A673 (cell line): Measurements from ENCODE around the gene RPH3AL. TPM values are rescaled to one million over a fixed set of nuclear protein-coding genes. Genes with fewer than 3 reads are reported as not detected.
"Not testable (repeated sequence)": the region's sequence is repeated elsewhere in the genome, so short reads cannot be mapped to it uniquely, and the experiment has no call there.

ENCODE experiments used
- BruUV-seq: library from RNA; stranded (reverse); fragments of 400-500 nt; replicated peaks from 2 replicates; lab custom pipeline; 2021; lab: Mats Ljungman, UMichigan
- CTCF ChIA-PET: fragments of 300-600 bp; sonication (Branson Sonifier 250); formaldehyde crosslinking; loops from one replicate; lab custom pipeline; 2022; ENCODE audit warnings: antibody characterized with exemption; lab: Charles Lee
- POLR2A ChIA-PET: fragments of 300-600 bp; sonication (Branson Sonifier 250); formaldehyde crosslinking; loops from one replicate; lab custom pipeline; 2022; ENCODE audit warnings: antibody characterized with exemption; ENCODE audit not compliant: low non-redundant PET; lab: Charles Lee
- DNase-seq: peaks from one replicate; pipeline ENCODE4 v3.0.0-alpha.2; 2015; ENCODE audit warnings: low spot score
- H3K27ac ChIP-seq: fragments of 200-600 bp; sonication (generic); 2 replicates; pipeline ENCODE4 v1.5.1; 2016; ENCODE audit warnings: mixed run types, low read depth, mild to moderate bottlenecking, mixed read lengths, antibody characterized with exemption, low read length; ENCODE audit not compliant: poor library complexity, severe bottlenecking
- H3K27me3 ChIP-seq: fragments of 200-600 bp; sonication (generic); replicated peaks from 2 replicates; pipeline ENCODE4 v1.6.1; 2017; ENCODE audit warnings: mixed run types, low read depth, mild to moderate bottlenecking, mixed read lengths, antibody characterized with exemption, low read length; ENCODE audit not compliant: insufficient read depth, poor library complexity
- H3K36me3 ChIP-seq: fragments of 200-600 bp; sonication (generic); 2 replicates; pipeline ENCODE4 v1.6.1; 2016; ENCODE audit warnings: mixed run types, mild to moderate bottlenecking, mixed read lengths, antibody characterized with exemption, low read length; ENCODE audit not compliant: insufficient read depth, poor library complexity, severe bottlenecking
- H3K4me1 ChIP-seq: fragments of 200-600 bp; sonication (generic); 2 replicates; pipeline ENCODE4 v1.6.1; 2017; ENCODE audit warnings: mixed run types, mild to moderate bottlenecking, mixed read lengths, antibody characterized with exemption, low read length; ENCODE audit not compliant: insufficient read depth, poor library complexity, severe bottlenecking
- H3K4me3 ChIP-seq: fragments of 200-600 bp; sonication (generic); 2 replicates; pipeline ENCODE4 v1.5.1; 2016; ENCODE audit warnings: low read depth, mixed run types, mild to moderate bottlenecking, mixed read lengths, low read length; ENCODE audit not compliant: poor library complexity, severe bottlenecking
- H3K9me3 ChIP-seq: fragments of 200-600 bp; sonication (generic); 2 replicates; pipeline ENCODE4 v1.6.1; 2016; ENCODE audit warnings: mixed run types, low read depth, mild to moderate bottlenecking, mixed read lengths, antibody characterized with exemption, low read length; ENCODE audit not compliant: poor library complexity, severe bottlenecking
- CTCF ChIP-seq: fragments of 300-800, 200-600 bp; sonication (generic); conservative IDR thresholded peaks from 2 replicates; pipeline ENCODE4 v1.5.1; 2017; ENCODE audit warnings: low read depth, mild to moderate bottlenecking, antibody characterized with exemption, low read length, moderate library complexity, mixed read lengths
- EZH2 ChIP-seq: fragments of 200-600 bp; sonication (generic); IDR thresholded peaks from 2 replicates; pipeline ENCODE4 v1.6.1; 2017; ENCODE audit warnings: borderline replicate concordance, low read depth, mild to moderate bottlenecking, mixed read lengths, antibody characterized with exemption, low read length; ENCODE audit not compliant: poor library complexity, severe bottlenecking
- intact Hi-C: fragments of 100-400 bp; cut with micrococcal nuclease; formaldehyde crosslinking; loops from one replicate; pipeline ENCODE4 v1.10.0; 2022; ENCODE audit not compliant: unreplicated experiment
- total RNA-seq: library from RNA; stranded (reverse); gene quantifications from 2 replicates; pipeline ENCODE4 v1.2.3, GENCODE V29; 2021

RPH3AL gene
- total RNA-seq, 1 experiment from 2014 or later = 0.82 TPM

GRCh38 chr17:218432-219110, 134.0 kb downstream of the RPH3AL start:
- Histone ChIP-seq H3K9me3 (no peaks in the 10 kb centered on the region), H3K4me1 (no peaks in the 10 kb centered on the region), H3K4me3 (no peak overlapping the region), H3K27ac (no peak overlapping the region), H3K27me3 (no peaks in the 10 kb centered on the region), H3K36me3 (no peaks in the 10 kb centered on the region)
- no TSS peak for BruUV-seq
- DNase-seq = no peak
- TF ChIP-seq CTCF = no peak
- intact Hi-C loops = no loop called here
- ChIA-PET CTCF (no interaction called here), POLR2A (no interaction called here)

GRCh38 chr17:216625-217024, 136.0 kb downstream of the RPH3AL start:
- TF ChIP-seq CTCF (no peak), EZH2 (no peak)
- Histone ChIP-seq H3K4me3 (no peak overlapping the region), H3K36me3 (no peaks in the 10 kb centered on the region), H3K9me3 (no peaks in the 10 kb centered on the region), H3K27ac (no peak overlapping the region), H3K27me3 (no peaks in the 10 kb centered on the region), H3K4me1 (no peaks in the 10 kb centered on the region)
- ChIA-PET CTCF (no interaction called here), POLR2A (no interaction called here)
- intact Hi-C loops = no loop called here
- no TSS peak for BruUV-seq
- DNase-seq = no peak

GRCh38 chr17:215563-216478, 136.8 kb downstream of the RPH3AL start:
- BruUV-seq, POLR2A ChIA-PET, H3K4me3 ChIP-seq, H3K27ac ChIP-seq, H3K9me3 ChIP-seq, H3K4me1 ChIP-seq, DNase-seq, H3K36me3 ChIP-seq, intact Hi-C loops, CTCF ChIA-PET, H3K27me3 ChIP-seq: not testable (repeated sequence)
